Astrocyte (in vitro differentiated cells and primary cell): ENCODE results near the gene SPOCK3.

Source experiments
- EZH2 ChIP-seq: IDR thresholded peaks from 2 replicates; pipeline ENCODE4 v1.6.1; 2012; ENCODE audit warnings: mild to moderate bottlenecking, low read length, inconsistent platforms; ENCODE audit not compliant: insufficient read depth
- TF ChIP-seq, protein P1 (sequence below): IDR thresholded peaks from 2 replicates; pipeline ENCODE4 v1.5.1; 2011; ENCODE audit warnings: low read depth, mild to moderate bottlenecking, inconsistent platforms, low read length, moderate library complexity; ENCODE audit not compliant: insufficient read depth

DNA sequence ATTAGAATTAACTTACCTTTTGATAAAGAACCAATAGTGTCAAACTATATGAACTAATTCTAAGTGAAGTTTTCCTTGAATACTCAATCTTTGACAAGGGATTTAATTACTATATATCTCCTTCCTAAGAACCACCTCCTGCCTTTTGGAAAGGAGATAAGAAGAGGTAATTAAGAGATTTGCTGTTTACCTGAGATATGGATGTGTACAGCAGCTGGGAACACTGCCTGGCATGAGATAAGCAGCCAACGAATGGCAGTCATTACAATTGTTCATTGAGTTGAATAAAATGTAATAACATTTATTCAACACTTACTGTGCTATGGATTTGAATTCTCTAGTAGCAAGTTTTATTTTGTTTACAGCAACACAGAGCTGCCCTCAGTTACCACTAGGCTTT, 407.1 kb downstream of the SPOCK3 start:
- no peak for TF ChIP-seq EZH2
- TF ChIP-seq, protein P1, sequence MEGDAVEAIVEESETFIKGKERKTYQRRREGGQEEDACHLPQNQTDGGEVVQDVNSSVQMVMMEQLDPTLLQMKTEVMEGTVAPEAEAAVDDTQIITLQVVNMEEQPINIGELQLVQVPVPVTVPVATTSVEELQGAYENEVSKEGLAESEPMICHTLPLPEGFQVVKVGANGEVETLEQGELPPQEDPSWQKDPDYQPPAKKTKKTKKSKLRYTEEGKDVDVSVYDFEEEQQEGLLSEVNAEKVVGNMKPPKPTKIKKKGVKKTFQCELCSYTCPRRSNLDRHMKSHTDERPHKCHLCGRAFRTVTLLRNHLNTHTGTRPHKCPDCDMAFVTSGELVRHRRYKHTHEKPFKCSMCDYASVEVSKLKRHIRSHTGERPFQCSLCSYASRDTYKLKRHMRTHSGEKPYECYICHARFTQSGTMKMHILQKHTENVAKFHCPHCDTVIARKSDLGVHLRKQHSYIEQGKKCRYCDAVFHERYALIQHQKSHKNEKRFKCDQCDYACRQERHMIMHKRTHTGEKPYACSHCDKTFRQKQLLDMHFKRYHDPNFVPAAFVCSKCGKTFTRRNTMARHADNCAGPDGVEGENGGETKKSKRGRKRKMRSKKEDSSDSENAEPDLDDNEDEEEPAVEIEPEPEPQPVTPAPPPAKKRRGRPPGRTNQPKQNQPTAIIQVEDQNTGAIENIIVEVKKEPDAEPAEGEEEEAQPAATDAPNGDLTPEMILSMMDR, result no peak
